ENCODE results near the gene SLC40A1.

SLC40A1 gene

DNA sequence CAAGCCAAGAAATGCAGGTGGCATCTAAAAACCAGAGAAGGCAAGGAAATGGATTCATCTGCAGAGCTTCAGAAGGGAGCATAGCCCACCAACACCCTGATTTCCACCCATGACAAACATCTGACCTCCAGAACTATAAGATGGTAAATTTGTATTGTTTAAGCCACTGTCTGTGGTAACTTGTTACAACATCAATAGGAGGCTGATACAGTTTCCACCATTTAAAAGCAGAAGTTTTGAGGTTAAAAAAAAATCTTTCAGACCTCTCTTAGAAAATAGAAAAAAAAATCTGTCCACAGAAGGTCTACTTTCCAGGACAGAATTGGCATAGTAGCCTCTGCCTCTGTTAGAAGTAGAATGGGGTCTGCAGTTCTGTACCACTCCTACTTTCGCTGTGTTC is 37.2 kb downstream of the SLC40A1 start:
- no peak for DNase-seq (ENCODE audit: low read depth in 1 of 2, low spot score in 1 of 2)

DNA sequence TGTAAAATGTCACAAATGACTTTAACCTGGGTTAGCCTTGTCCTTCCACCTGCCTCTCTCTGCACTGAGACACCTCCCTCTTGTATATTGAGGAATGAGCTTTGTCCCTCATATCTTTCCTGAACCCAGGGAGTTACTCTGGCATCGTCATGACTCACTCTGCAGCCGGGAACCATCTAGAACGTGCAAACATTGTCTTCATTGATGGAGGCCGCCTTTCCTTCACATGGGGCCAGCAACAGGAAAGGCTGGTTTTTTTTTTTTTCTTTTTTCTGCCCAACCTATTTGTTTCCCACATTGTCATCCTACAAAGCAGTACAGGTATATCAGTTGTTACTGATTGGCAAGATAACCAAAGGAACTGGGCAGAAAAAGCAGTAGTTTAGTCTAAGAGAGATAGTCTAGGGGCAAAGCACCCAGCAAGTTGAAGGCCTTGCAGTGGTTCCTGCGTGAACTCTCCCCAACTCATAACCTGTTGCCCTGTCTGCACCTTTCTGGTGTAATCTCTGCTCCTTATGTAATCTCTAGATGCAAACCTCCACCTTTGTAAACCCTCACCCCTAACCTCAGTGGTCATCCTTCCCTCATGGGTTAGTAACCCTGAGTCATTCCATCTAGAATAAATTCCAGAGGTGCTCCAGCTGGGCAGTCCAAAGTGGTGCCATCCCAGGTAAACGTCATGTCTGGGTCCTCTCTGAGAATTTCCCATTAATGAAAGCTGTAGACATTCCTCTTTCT is 38.3 kb downstream of the SLC40A1 start:
- no peak for DNase-seq (ENCODE audit: low read depth in 1 of 2, low spot score in 1 of 2)

DNA sequence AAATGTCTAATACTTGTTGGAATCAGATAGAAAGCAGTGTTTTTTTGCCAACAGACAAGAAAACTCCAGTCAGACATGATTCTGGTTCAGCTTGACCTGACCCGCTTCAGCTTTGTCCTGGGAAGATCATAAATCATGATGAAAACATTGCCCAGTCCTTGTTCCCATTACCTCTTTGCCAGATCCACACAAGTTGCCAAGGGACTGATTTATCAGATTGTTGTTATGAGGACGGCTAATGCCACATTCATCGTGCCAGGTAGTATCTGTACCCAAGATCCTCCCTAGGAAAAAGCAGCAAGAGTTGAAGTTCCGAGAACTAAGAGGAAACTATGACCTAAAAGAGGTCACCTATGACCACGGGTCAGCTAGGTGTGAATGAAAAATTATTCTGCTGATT is 39.0 kb downstream of the SLC40A1 start:
- DNase-seq (ENCODE audit: low read depth in 1 of 2, low spot score in 1 of 2), result no peak

DNA sequence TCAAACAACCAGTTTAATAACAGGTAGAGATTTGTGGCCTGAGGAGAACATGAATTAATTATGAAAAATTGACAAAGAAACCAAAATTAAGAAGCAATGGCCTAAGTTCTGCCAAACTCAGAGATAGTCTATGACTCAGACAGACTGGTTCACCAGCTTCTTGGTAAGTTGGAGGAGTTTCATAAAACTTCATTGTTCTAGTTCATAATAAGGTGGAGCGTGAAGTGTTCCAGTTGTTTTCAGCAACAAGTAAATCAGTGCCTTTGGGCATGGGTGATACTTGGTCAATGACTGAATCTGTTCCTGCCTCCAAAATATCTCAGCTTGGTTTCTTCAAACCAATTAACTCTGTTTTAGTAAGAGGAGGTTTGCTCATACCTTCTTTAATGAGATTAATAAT is 40.0 kb downstream of the SLC40A1 start:
- no peak for DNase-seq (ENCODE audit: low read depth in 1 of 2, low spot score in 1 of 2)

DNA sequence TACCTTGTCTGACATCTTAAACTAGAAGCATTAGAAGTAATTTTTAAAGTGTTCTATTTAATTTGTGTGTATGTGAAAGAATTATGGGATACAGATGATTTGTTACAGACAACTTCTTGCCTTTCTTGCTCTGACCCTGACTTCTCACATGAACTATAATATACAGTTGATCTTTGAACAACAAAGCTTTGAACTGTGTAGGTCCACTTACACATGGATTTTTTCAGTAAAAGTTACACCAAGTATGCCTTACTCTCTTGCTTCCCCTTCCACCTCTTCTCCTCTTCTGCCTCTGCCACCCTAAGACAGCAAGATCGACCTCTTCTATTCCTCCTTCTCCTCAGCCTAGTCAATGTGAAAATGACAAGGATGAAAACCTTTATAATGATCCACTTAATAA is 42.2 kb downstream of the SLC40A1 start:
- no peak for DNase-seq (ENCODE audit: low read depth in 1 of 2, low spot score in 1 of 2)

DNA sequence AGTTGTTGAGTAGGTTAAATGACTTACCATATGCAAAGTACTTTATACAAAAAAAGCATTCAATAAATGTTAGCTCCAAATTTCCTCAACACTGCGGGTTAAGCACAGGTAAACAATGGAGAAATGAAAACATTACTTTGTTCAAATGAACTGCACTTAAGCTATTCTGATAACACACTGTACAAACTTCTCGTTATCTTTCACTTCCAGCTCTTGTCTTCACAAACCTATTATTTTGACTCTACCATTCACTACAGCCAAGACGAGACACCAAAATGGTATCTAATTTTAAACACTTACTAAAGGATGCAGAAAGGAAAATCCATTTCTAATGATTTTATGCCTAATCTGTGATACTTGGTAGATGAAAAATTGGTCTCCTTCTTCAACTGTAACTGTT is 43.8 kb downstream of the SLC40A1 start:
- no peak for DNase-seq (ENCODE audit: low read depth in 1 of 2, low spot score in 1 of 2)

DNA sequence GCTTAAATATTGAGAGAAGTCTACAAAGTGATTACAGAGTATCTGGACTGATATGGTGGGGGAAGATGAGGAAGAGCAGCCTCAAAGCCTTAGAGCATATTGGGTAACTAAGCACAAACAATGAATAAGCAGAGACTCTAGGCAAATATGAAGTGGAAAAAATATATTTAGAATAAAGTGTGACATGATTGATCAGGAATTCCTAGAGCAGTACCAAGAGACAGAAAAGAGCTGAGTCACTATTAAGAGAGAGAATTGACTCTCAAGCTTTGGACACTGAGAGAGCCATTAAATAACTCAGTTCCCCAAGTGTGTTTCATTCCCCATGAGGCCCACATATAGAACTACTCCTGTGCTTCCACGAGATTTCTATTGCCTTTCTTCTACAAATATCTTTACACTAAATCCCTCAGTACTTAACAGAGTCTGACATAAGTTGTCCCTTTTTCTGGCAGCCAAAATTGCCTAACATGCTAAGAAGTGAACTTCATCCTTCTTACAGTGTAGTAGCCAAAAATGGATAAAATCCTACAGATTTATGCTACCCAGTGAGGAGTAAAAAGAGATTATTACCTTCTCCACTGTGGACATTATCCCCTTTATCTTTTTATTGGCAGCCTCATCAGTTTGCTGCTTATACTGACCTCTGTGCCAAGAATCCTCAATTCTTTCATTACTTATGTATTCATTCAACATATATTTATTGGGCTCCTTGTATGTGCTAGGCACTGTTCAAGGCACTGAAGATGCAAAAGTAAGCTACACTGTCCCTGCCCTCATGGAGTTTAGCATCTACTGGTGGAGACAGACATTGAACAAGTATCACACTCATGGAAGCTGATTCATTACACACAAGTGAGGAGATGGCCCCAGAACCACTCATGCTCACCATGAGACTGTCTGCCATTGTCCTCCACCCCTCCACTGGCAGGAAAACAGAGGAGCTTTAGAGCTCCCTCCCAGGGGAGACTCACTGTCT is 45.4 kb downstream of the SLC40A1 start:
- no peak for DNase-seq (ENCODE audit: low read depth in 1 of 2, low spot score in 1 of 2)

DNA sequence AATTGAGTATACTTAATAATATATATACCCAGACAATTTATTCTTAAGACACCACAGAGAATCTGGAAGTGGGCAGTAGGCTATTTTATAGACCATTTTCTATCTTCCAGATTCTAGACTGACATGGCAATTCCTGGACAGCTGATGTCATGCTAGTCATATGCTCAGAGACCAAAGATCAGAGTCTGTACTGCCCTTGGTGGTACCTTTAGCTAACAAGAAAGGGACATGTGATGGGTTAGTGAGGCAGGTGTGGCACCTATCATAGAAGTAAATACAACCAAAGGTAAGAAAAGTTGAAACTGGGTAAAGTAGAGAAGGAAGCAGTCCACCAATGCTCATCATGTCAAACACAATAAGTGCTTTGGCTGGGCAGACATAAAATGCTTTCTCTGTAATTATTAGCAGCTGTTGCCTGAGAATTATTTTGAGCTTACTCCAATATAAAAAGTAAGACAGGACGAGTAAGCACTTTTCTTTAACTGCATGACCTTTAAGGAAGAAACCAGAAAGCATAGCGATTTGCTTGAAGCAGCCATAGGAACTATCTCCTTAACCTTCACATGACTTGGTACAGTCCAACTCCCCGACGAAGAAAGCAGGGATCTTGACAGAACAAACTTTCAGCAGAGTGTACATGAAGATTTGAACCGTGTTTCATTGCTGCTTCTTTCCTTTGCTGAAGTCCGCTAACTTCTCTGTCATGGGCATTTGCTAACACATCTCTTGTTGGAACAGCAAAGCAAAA is 47.1 kb downstream of the SLC40A1 start:
- DNase-seq (ENCODE audit: low read depth in 1 of 2, low spot score in 1 of 2), result no peak

DNA sequence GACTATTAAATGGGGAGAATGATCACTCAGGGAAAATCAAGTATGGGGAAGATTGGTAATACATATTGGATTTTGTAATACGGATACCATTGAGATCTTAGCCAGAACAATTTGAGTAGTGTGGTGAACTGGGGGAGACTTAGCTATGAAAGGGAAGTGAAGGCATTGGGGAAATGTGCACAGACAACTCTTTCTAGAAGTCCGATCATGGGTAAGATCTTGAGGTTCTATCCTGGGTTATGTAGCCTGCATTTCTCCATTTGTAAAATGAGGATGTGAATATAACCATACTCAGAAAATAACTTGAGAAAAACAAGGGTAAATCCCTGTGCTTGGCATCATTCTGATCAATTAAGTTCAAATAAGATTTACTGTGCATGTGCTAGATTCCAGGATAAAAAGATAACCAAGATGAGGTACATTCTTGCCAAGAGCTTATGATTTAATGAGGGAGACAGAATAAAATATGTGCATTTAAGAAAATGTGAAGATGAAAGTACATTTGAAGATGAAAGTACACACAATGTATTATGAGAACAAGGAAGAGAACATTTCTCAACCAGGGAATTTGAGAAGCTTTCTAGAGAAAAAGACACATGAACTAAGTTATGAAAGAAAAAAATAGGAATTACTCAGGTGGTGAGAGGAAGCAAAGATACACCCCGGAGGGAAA is 49.5 kb downstream of the SLC40A1 start:
- DNase-seq (ENCODE audit: low read depth in 1 of 2, low spot score in 1 of 2), result no peak

DNA sequence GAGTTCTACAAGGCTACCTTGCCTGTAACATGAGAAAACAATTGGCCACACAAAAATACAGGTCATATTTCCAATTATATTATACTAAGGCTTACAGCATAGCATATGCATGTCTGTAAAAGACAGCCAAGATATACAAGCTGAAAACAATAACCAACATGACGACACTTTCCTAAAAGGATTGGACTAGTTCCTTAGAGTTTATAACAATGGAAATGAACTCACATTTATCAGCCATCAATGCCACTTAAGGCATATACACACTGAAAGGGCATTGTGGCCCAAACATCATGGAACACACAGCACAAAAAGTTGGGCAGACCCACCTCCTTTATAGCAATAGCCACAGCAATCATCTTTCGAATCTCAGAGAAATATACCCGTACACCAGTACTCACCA is 52.0 kb downstream of the SLC40A1 start:
- DNase-seq (ENCODE audit: low read depth in 1 of 2, low spot score in 1 of 2), result no peak

DNA sequence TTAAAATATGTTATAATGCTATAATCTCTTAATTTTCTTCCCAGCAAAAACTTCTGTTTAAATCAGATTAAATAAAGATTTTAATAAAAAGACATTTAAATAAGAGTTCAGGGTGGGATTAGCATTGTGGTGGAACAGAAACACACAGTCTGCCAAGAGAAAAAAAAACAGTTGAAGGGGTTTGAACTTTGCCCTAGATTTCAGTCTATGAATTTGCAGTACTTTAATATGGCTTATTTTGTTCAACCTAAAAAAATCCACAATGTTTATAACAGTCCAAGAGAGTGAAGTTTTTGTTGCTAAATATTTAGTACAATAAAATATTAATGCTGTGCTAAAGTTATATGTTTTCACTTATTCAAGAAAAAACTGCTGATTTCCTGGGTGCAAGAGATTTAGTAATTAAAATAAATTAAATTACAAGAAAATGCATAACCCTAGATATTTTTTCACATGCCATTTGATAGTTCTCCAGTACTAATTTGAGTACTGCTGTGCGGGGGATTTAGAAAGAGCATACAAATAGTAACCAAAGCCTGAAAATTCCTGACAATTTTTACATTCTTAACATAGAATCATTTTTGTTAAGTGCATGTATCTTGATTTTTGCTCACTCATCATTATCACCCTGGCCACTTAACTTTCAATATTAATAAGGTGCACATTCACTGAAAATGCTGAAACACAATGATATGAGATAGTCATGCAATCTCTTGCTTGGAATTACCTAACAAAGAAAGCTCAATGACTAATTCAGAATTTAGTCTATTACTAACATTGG is 52.6 kb downstream of the SLC40A1 start:
- no peak for DNase-seq (ENCODE audit: low read depth in 1 of 2, low spot score in 1 of 2)

DNA sequence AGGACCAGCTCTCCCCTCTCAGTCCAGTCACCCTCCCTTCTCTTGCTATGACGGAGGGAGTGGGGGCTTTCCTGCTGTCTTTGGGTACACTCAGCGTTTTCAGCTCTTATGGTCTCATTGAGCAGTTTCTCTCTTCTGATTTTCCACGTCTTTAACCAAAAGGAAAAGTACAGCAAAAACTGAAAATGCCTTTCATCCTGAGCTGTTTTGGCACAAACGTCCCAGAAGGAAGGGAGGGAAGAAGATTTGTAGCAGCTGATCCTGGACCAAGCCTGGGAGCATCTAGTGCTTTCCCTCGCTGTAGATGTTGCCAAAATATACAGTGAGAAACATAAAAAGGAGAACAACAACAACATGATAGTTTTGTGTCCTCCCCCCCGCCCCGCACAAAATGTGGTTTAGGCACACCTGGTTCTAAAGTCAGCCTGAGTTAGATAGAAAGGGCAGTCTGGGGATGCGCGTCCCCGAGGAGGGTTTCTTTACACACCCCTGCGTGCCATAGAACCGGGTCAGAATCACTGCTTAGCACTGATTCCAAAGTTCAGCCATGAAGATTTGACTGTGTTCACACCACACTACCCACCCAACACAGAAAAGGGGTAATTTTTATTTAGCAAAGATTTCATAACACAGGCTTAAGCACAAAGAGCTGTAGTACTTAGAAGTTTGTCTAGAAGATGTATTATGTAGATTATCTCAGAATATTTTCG is 53.4 kb downstream of the SLC40A1 start:
- DNase-seq (ENCODE audit: low read depth in 1 of 2, low spot score in 1 of 2), result no peak

DNA sequence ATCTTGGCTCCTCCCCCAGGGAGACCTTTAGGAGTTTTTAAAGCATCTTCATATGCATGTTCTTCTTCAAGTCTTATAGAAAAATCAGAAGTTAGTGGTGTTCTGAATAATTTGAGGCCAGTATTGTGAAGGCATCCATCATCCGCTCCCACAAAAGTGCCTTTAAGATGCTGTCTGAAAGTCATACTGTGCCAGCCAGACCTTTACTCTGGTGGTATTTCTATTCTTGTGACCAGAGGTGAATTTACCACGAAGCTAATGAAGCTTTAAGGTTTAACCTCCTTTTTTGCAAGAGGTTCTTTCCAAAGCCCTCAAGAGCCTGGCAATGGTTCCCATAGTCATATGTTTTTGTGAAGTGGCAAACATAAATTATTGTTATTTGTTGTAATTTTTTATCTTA is 54.3 kb downstream of the SLC40A1 start:
- DNase-seq (ENCODE audit: low read depth in 1 of 2, low spot score in 1 of 2), result no peak

DNA sequence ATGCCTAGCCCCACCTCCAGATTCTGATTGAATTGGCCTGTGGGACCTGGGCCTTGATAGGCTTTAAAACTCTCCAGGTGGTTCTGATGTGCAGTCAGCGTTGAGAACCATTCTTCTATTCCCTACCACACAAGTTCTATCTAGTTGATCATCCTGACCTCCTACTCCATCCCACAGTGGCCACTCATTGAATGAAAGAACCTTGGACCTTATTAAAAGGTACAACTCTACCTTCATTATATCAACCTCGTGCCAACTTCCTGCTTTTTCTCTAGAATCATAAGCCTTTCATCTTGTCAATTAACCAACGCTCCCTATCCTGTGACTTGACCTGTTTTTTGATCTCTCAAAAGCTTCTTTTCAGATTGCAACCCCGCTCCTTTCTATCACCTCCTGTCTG is 55.8 kb downstream of the SLC40A1 start:
- no peak for DNase-seq (ENCODE audit: low read depth in 1 of 2, low spot score in 1 of 2)

DNA sequence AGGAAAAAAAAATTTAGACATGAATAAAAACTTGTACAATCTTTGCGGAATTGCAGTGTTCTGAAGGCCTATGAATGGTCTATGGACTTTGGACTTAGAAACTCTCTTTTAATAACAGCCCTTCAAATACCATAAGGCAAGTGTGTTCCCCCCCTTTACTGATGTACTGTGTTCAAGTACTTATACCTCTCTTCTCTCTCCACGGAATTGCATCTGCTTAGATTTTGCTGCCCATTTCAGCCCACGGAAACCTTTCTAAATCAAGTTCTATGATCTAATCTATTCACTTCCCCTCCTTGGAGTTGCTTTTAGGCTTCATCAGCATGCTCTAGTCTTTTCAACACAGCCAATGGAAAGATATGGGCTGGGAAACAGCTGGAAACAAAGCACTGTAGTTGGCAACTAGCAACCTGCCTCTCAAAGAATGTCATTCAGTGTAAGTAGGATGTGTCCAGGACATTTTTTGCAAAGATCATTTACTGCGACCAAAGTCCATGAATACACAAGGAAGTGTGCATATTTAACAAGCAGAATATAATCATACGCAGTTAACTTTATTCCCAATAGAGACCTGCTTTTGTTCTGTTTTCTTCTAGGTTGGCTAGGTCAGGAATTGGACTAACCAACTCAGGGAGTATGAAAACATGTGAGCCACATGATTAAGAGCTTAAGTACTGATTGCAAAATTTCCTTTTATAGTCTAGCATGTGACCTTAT is 58.0 kb downstream of the SLC40A1 start:
- no peak for DNase-seq (ENCODE audit: low read depth in 1 of 2, low spot score in 1 of 2)

DNA sequence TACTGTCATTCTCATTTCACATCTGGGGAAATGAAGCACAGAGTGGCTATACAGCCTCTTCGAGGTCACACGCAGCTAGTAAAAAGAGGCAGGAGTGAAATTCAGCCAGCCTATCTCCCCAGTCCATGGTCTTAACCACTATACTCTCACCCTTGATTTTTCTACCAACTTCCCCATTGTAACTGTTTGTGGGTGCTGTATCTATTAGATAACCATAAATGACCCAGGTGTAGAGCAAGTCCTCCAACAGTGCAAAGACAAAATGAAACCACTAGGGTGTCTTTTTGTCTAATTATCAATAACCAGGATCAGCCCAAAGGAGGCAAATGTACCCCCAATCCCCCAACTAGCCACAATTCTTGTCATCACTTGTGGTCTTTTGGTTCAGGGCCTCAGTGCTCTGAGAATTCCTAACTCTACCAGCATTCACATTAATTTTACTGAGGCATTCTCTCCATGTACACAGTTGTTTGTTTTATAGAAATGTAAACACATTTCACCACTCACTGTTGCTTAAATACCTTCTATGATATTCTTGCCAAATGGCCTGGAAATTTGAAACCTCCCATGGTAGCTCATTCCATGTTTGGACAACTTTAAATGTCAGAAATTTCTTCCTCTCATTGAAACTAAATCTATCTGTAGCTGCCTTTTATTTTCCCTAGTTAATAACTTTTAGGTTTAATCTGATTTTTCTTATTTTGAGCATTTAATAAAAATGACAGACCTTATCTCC is 58.7 kb downstream of the SLC40A1 start:
- DNase-seq (ENCODE audit: low read depth in 1 of 2, low spot score in 1 of 2), result no peak

DNA sequence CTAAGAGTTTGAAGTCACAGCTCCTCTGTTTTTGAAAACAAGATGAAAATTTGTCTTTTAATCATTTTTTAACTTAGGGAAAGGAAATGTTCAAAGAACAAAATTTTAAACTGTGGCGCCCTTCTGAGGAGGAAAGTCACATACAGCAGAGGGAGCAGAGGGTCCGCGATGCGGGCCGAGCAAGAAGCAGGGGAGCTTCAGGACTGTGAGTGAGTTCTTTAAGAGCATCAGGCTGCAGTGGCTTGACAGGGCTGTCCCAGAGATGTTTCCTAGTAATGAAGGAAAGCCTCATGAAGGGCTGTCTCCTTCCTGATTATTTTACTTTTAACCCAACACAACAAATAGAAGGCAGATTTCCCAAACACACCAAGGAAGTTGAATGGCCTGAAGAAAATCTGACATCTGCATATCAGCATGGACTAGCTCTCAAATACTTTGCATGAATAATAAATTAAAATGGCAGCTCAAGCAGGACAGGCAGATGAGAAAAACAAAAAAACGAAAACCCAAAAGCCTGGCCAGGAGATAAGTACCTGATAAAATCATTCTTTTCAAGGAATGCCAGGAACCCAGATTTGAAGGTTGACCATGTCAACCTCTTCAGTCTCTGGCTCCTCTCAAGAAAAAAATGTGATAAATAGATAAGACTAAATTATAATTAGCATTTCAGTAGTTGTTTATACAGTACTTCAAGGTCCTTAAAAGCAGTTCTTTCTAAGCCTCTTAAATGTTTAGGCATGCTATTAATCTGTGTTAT is 60.8 kb downstream of the SLC40A1 start:
- DNase-seq (ENCODE audit: low read depth in 1 of 2, low spot score in 1 of 2), result no peak

Data from activated CD4-positive, alpha-beta T cell treated with anti-CD3 and anti-CD28 coated beads, Interleukin-2, amount 50 U/mL, for 24 hours (primary cell).